PC-9 (cell line): ENCODE measurements around the gene PSMB9. TPM values are rescaled to one million over a fixed set of nuclear protein-coding genes. Genes with fewer than 3 reads are reported as not detected.

Source experiments
- BruUV-seq: library from RNA; stranded (reverse); fragments of 400-500 nt; replicated peaks from 2 replicates; lab custom pipeline; 2021; lab: Mats Ljungman, UMichigan
- CTCF ChIA-PET: fragments of 300-600 bp; sonication (Branson Sonifier 250); formaldehyde crosslinking; loops from one replicate; lab custom pipeline; 2022; ENCODE audit warnings: antibody characterized with exemption; lab: Charles Lee
- POLR2A ChIA-PET: fragments of 300-600 bp; sonication (Branson Sonifier 250); formaldehyde crosslinking; loops from one replicate; lab custom pipeline; 2022; ENCODE audit warnings: antibody characterized with exemption; ENCODE audit not compliant: unreplicated experiment; lab: Charles Lee
- DNase-seq, 2 experiments: peaks; one replicate each; pipeline versions ENCODE4 v3.0.0 to v3.0.0-alpha.2; 2015 to 2022; ENCODE audit warnings: mixed read lengths in 1 of 2
- H2AFZ ChIP-seq: fragments of 200-600 bp; sonication (generic); 2 replicates; pipeline ENCODE4 v1.8.1; 2017; ENCODE audit warnings: antibody characterized with exemption
- H3F3A ChIP-seq: fragments of 200-600 bp; sonication (generic); 2 replicates; pipeline ENCODE4 v1.8.1; 2017; ENCODE audit warnings: antibody characterized with exemption, mild to moderate bottlenecking, low read depth; ENCODE audit not compliant: insufficient read depth
- H3K27ac ChIP-seq: fragments of 200-600 bp; sonication (generic); 2 replicates; pipeline ENCODE4 v1.6.1; 2016; ENCODE audit warnings: mixed run types
- H3K27me3 ChIP-seq: fragments of 200-600 bp; sonication (generic); 2 replicates; pipeline ENCODE4 v1.6.1; 2016; ENCODE audit warnings: low read depth, mixed run types; ENCODE audit not compliant: insufficient read depth
- H3K36me3 ChIP-seq: fragments of 200-600 bp; sonication (generic); 2 replicates; pipeline ENCODE4 v1.6.1; 2016; ENCODE audit warnings: low read depth, mixed run types
- H3K4me1 ChIP-seq: fragments of 200-600 bp; sonication (generic); replicated peaks from 2 replicates; pipeline ENCODE4 v1.6.1; 2016; ENCODE audit warnings: mixed run types; ENCODE audit not compliant: insufficient read depth
- H3K4me2 ChIP-seq: fragments of 200-600 bp; sonication (generic); 2 replicates; pipeline ENCODE4 v1.6.1; 2017; ENCODE audit warnings: mixed run types
- H3K4me3 ChIP-seq: fragments of 200-600 bp; sonication (generic); 2 replicates; pipeline ENCODE4 v1.6.1; 2016; ENCODE audit warnings: mixed run types
- H3K79me2 ChIP-seq: fragments of 200-600 bp; sonication (generic); 2 replicates; pipeline ENCODE4 v1.6.1; 2017; ENCODE audit warnings: low read depth, mixed run types
- H3K9me2 ChIP-seq: fragments of 200-600 bp; sonication (generic); 2 replicates; pipeline ENCODE4 v1.8.1; 2017; ENCODE audit warnings: mild to moderate bottlenecking; ENCODE audit not compliant: insufficient read depth
- H3K9me3 ChIP-seq: fragments of 200-600 bp; sonication (generic); 2 replicates; pipeline ENCODE4 v1.8.1; 2016; ENCODE audit warnings: low read depth; ENCODE audit not compliant: insufficient read depth
- H4K20me1 ChIP-seq: fragments of 200-600 bp; sonication (generic); 2 replicates; pipeline ENCODE4 v1.8.1; 2017; ENCODE audit not compliant: insufficient read depth
- CTCF ChIP-seq: fragments of 200-600 bp; sonication (generic); conservative IDR thresholded peaks from 2 replicates; pipeline ENCODE4 v1.6.1; 2017; ENCODE audit warnings: mixed run types, antibody characterized with exemption, mild to moderate bottlenecking, moderate library complexity
- EZH2 ChIP-seq: fragments of 200-600 bp; sonication (generic); IDR thresholded peaks from 2 replicates; pipeline ENCODE4 v1.8.0; 2017; ENCODE audit warnings: antibody characterized with exemption, low read depth
- intact Hi-C: fragments of 100-400 bp; cut with micrococcal nuclease; formaldehyde crosslinking; loops from one replicate; pipeline ENCODE4 v1.10.0; 2022; ENCODE audit not compliant: unreplicated experiment
- total RNA-seq: library from RNA; stranded (reverse); gene quantifications from 2 replicates; pipeline ENCODE4 v1.2.3, GENCODE V29; 2021

Gene PSMB9
- total RNA-seq, 1 experiment from 2014 or later: 37.6 TPM

- H3K9me3 ChIP-seq: no peaks in the 10 kb centered on the region
- H3K36me3 ChIP-seq: no peaks in the 10 kb centered on the region
- H4K20me1 ChIP-seq: no peaks in the 10 kb centered on the region
- no peaks in the 10 kb centered on the region for H3K9me2 ChIP-seq
- H3K4me3 ChIP-seq: peak overlapping the region; percentile 91; the same call in 1 of the 2 replicates
- BruUV-seq: no TSS peak
- DNase-seq: no peak
- H2AFZ ChIP-seq: no peak overlapping the region
- ChIA-PET POLR2A (no interaction called here), CTCF (interaction anchor here (1.5 kb wide), 1 partner anchor 26 kb away, joined by 4 read pairs; no protein-coding TSS in a partner anchor)
- H3K27me3 ChIP-seq: no peaks in the 10 kb centered on the region
- no peak for TF ChIP-seq CTCF
- TF ChIP-seq EZH2: no peak
- peak overlapping the region; percentile 85 for H3K4me2 ChIP-seq
- H3K27ac ChIP-seq: no peak overlapping the region
- H3K79me2 ChIP-seq: no peaks in the 10 kb centered on the region
- peaks cover 6% of the 10 kb centered on the region; the same call in 1 of the 2 replicates for H3K4me1 ChIP-seq
- intact Hi-C loops: loop anchor here (10.0 kb wide), 1 partner anchor 862 kb away; no protein-coding TSS in a partner anchor
- H3F3A ChIP-seq: 0 out of 2 replicates have a peak, but pooled peaks cover 9% of the 10 kb centered on the region
Observed at GRCh38 chr6:32842690-32843089, 11.3 kb upstream of the PSMB9 start.

GRCh38 chr6:32843331-32843978 is 10.5 kb upstream of the PSMB9 start:
- intact Hi-C loops: loop anchor here (10.0 kb wide), 1 partner anchor 861 kb away; no protein-coding TSS in a partner anchor
- no peak for DNase-seq
- Histone ChIP-seq H3K79me2 (no peaks in the 10 kb centered on the region), H2AFZ (peak overlapping the region; percentile 86), H3K4me2 (peak overlapping the region; percentile 85), H3K27me3 (no peaks in the 10 kb centered on the region), H3K4me1 (peaks cover 6% of the 10 kb centered on the region; the same call in 1 of the 2 replicates), H3K27ac (no peak overlapping the region), H3K9me2 (no peaks in the 10 kb centered on the region), H3K36me3 (no peaks in the 10 kb centered on the region), H4K20me1 (no peaks in the 10 kb centered on the region), H3K4me3 (peak overlapping the region; percentile 91), H3K9me3 (no peaks in the 10 kb centered on the region), H3F3A (0 out of 2 replicates have a peak, but pooled peaks cover 9% of the 10 kb centered on the region)
- no TSS peak for BruUV-seq
- ChIA-PET CTCF (interaction anchor here (1.1 kb wide), 2 partner anchors 13 to 18 kb away, joined by 3 to 4 read pairs; no protein-coding TSS in a partner anchor), POLR2A (no interaction called here)
- TF ChIP-seq EZH2 (no peak), CTCF (no peak)

GRCh38 chr6:32843979-32844838 is 9.8 kb upstream of the PSMB9 start, which contains the start of gene PSMB8:
Gene PSMB8 (minus strand): TSS chr6:32844047. CDS start chr6:32843996, 51 bp downstream.
- peak within 1 kb of the TSS; percentile 91 for H3K4me3 ChIP-seq
- intact Hi-C loops: loop anchor here (1.0 to 10.0 kb wide), 4 partner anchors 9 to 861 kb away; partner anchors contain the start of gene TAP1
- no peaks in the 10 kb centered on the region for H3K36me3 ChIP-seq
- TF ChIP-seq CTCF (no peak), EZH2 (no peak)
- peaks cover 6% of the 10 kb centered on the region; the same call in 1 of the 2 replicates for H3K4me1 ChIP-seq
- DNase-seq: peak; percentile 94
- H4K20me1 ChIP-seq: no peaks in the 10 kb centered on the region
- BruUV-seq: TSS peak; percentile 52
- 0 out of 2 replicates have a peak, but pooled peaks cover 5% of the 10 kb centered on the region for H3F3A ChIP-seq
- H3K4me2 ChIP-seq: peak within 1 kb of the TSS; percentile 85
- ChIA-PET POLR2A (interaction anchor here (0.6 to 1.2 kb wide), 3 partner anchors 9 to 120 kb away, joined by 3 to 10 read pairs (median 3); partner anchors contain the start of genes PSMB9 and TAP1), CTCF (interaction anchor here (0.6 to 1.9 kb wide), 5 partner anchors 9 to 128 kb away, joined by 3 to 7 read pairs (median 4); partner anchors contain the start of genes PSMB9 and TAP1)
- H2AFZ ChIP-seq: peak within 1 kb of the TSS; percentile 86
- H3K27ac ChIP-seq: no peak within 1 kb of the TSS
- no peaks in the 10 kb centered on the region for H3K27me3 ChIP-seq
- no peaks in the 10 kb centered on the region for H3K79me2 ChIP-seq
- H3K9me3 ChIP-seq: no peaks in the 10 kb centered on the region
- no peaks in the 10 kb centered on the region for H3K9me2 ChIP-seq
